Activated CD8-positive, alpha-beta memory T cell treated with anti-CD3 and anti-CD28 coated beads, Interleukin-2, amount 50 U/mL, for 48 hours (primary cell): ENCODE measurements around the gene ELAVL2.

Experiments used
- DNase-seq: peaks from one replicate; pipeline ENCODE4 v3.0.0-alpha.2; 2020

Gene ELAVL2

DNA sequence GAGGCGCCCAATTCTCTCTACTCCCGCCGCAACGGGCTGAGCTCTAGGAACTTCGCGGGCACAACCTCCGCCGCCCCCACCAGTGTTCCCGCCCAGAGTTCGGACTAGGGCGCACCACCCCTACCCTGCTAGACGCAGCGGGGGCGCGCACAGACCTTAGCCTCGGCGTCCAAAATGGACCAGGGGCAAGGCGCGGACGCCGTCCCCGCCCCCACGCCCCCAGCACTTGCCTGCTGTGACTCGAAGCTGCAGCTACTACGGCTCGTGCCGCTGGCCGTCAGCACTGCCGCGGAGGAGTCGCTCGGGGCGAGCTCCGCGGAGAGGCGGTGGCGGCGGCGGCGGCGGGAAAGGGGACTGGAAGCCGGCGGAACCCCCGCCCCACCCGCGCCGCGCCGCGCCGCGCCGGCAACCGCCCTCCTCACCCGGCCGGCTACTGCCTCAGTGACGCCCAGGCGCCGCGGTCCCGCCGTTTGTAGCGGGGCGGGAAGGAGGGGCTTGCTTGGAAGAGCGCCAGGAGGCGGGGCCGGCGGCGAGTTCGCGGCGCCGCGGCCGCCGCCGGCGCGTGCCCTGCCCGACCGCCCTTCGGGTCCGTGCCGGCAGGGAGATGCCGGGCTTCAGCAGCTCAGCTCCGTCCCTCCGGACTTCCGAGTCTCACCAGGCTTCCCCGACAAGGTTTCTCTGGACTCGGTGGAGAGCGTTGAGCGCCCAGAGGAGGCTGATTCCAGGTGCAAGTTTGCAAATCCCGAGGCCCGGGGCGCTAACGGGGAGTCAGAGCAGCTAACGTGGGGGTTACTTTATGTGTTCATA, 4.5 kb downstream of the ELAVL2 start:
- peak; percentile 46 for DNase-seq

DNA sequence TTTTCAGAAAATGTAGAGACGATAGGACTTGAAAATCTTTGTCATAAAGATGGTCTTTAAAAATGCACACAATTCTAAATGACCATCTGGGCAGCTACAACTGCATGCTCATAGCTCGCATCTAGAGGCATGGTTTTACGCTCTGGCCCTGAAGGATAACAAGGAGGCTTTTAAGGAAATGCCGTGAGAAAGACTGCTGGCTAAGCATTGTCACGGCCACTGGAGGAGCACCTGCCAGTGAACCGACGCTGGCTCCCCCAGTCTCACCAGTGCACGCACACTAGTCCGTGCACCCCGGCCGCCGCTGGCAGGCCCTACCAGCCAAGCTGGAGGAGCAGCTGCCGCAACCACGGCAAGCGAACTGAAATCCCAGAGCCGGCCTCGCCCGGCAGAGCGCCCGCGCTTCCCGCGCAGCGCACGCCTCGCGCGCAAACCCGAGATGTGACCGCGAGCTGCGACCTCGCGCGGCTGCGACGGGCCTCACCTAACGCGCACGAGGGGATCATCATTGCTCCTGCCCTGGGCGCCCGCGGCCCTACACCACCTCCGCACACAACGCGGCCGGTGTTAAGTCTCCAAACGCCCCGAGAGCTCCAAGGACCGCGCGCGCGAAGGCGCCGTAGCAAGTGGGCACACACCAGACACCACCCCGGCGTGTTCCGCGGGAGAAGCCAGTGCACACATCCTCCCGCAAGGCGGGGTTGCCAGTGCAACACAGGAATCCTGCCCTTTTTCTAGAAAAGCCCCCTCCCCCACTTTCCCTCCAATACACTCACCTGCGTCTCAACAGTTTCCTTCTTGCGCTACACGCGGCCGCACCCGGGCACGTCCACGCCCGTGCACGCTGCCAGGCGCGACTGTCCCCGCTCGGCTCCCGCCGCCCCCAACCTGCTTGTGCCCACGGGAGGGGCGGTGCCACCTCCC, 5.3 kb downstream of the ELAVL2 start:
- no peak for DNase-seq

DNA sequence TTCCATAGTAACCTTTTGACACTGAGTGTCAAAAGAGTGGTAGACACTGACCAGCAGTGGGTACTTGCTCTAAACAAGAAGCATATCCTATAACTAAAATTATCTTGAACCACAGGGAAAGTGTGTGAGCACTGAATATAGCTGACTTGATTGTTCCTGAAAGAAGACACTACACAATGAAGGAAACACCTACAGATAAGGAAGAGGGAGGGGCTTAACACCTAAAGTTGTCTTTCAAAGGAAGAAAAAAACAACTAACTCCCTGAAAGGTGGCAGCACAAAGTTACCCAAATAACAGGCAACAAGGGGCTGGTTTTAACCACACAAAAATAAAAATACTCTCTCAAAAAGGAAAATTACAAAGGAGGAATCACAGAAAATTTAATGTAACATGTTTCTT, 6.6 kb downstream of the ELAVL2 start:
- no peak for DNase-seq

DNA sequence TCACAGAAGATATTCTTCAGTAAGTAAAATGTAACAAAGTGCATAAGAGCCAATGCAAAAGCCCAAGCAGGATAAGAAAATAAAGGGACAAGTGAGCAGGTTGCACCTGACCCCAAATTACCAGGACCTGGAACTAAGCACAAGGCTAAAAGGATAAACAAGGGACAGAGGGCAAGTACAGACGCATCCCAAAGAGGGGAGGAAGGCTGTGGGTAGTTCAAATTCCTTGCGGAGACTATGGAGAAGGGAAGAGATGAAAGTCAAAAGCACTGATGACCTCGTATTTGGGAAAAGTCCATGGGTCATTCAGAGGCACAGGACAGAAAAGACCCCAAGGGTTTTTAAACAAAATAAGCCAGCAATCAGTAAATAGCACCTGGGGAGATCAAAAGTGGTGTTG, 11.8 kb downstream of the ELAVL2 start:
- no peak for DNase-seq

DNA sequence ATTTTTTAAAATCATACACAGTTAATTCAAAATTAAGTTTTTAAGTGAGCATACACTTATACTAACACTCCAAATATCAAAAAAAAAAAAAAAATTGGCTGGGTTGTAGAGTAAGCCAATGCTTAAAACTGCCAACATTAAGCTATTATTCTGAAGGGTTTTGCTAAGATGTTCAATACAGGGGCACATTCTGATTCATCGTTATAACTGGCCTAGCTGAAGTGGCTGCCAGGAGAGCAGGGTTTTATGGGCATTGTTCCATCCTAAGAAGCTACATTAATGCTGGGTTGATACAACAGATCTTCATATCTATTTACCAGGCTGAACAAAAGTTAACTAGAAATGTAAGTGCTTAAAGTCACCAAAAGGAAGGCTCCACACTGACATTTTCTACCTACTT, 13.4 kb downstream of the ELAVL2 start:
- no peak for DNase-seq

DNA sequence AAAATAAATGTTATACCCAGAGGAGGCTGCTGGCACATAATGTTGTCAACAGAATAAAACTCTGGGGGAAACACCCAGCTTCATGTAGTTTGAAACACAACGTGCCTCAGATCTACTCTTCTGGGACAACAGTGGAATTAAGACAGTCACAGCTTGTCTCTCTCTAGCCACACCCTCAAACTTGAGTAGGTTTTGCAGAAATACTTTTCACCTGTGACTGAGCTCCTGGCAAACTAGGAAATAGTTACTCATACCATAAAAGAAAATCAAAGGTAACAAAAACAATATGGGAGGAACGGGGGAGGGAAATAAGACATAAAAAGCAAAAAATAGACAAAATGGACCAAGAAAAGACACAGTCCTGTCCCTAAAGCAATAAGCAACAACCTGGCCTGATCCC, 14.4 kb downstream of the ELAVL2 start:
- no peak for DNase-seq

DNA sequence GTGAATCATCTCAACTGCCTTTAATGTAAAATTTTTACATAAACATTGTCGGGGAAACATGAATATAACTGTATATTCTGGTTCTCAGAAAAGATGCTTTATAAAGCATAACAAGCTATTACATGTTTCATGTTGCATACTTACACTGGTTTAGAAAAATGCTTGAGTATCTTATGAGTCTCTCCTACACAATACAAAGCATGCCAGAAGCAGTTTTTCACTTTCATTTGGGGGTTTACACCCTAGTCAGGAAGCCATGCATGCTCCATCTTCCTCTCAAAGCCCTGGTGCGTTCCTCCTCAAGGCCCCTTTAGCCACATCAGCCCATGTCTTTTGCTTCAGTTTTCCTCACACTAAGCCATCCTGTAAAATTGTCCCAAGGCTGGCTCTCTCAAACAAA, 22.8 kb downstream of the ELAVL2 start:
- DNase-seq: no peak

DNA sequence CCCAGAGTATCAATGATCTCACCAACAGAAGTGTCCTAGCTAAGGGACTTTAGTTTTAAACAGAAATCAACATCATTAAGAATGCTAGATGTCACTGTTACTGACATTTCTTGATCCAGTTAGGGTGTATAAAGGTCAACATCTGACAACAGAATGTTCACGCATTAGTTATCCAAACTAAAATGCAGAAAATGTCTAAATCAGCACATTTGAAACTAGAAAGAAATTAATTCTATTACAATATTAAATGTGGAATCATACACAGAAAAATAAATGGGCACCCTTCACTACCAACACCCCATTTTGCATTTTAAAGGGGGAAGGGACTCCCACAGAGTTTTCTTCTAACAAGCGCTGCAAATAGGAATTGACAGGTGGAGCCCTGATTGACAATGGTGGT, 24.5 kb downstream of the ELAVL2 start:
- DNase-seq: no peak

DNA sequence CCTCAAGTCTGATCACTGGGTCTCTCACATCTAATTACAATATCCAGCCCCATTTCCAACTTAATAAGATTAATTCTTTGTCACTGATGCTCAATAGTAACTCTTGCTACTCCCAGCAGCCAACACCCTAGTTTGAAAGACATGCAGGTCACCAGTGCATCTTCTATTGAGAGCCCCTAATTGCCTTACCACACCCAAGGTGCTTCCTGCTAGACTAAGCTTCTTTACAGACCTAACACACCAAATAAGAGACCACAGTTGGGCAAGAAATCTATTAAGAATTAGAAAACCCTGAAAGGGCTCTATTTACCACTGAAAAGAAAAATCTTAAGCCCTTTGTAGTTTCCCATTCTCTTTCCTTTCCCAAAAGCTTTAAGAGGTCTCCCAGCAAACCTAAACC, 26.5 kb downstream of the ELAVL2 start:
- no peak for DNase-seq

DNA sequence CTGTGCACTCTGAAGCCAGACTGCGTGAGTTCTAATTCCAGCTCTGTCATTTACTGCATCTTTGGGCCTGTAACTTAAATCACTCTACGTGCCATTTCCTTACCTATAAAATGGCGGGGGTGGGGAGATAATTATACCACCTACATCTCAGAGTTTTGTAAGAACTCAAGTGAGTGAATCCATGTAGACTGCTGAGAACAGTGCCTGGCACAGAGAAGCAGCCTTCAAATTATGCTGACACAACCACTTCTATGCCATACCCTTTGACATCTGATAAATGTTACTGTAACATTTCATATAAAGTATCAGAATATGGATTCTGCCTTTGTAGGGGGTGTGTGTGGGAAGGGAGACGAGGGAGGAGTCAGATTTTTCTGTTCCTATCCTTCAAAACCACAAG, 27.7 kb downstream of the ELAVL2 start:
- no peak for DNase-seq

DNA sequence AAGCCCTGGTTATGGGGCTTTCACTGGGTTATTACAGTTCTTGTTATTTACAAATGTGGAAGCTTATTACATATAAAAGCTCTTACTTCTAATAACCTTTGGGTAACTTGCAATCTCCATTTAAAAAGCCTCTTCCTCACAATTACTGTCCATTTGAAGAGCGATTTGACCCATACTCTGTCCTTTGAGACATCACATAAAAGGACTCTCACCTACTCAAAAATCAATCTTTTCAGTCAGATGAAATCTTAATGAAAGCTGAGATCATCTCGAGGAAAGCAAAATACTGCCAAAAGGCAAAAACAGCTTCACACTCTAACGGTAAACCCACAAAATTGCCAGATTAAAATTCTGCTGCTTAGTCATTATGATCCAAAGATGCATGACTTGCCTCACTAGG, 29.8 kb downstream of the ELAVL2 start:
- no peak for DNase-seq

DNA sequence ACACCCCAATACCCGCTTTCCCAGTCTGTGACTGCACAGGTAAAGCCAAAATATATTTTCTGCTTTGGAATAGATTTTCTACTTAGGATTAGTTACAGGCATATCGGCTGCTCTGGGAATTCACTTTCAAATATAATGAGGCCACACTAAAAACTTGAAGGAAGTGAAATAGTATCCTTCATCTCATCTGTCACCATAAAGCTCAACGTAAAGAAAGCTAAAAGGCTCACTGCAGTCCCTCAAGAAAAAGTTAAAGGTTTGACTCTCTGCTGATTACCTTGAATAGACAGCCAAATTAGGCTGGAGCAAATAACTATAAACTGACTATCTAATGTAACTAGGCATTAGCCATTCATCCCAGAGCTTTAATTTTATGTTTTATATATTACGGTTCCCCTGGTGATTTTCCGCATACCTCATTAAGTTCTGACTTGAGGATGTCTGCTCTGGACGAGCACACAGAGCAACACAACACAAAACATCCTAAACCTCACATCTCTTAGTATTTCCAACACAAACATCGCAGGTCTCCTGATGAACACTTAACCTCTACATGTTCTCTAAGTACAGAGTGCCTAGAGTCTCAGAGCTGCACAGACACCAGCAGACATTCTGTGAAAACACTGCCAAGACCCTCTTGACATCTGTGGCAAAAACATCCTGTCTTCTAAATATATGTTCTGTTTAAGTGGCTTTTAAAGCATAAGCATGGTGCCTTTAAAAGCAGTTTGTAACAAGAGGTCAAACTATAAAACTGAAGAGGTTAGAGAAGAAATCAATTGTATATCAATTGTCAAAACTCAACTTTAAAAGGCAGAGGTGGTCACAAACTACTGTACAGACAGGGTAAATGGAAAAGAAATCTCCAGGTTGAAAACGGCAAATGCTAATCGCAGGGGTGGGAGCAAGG, 35.4 kb downstream of the ELAVL2 start:
- no peak for DNase-seq

DNA sequence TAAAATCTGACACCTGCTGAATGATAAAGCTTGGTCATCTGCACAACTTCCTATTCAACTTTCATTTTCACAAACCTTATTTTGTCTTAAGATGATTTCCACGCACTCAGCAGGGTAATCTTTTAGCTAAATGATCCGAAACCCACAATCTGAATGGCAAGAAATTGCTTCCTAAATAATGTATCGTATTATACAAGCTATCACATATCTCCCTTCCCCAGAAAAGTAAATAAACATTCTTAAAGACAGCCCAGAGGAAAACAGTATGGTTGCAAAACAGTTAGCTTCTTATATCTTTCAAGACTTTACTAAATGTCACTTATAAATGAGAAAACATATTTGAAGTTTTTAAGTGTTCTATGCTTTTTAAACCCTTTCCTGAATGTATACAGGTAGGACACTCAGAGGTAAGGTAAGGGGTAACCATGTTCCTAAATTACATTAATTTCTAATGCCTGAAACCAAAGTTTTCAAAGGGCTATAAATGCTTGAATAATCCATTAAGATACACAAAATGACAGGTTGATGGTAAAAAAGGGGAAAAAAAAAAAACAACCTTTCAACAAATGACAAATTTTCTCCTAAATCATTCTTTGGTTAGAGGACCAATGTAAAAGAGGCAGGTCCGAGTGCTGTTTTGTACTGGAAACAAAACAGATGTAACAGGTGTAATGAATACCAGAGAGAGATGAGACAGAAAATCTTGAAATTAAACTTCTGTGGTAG, 36.3 kb downstream of the ELAVL2 start:
- no peak for DNase-seq

DNA sequence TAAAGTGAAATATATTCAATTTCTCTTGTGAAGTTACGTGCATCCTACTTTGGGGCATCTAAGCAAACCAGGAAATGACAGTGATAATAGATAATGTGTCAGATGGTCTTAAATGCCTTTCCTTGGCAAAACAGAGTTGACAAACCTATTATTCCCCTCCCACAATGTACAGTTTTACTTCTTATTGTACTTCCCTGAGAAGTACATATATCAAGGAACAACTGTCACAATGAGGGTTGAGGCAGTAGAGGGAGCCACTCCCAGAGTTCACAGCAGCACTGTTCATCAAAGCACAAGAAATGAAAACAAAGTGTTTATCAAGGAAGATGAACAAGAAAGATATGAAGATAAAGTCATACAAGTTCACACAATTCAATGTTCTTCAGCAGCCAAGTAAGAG, 41.1 kb downstream of the ELAVL2 start:
- no peak for DNase-seq

DNA sequence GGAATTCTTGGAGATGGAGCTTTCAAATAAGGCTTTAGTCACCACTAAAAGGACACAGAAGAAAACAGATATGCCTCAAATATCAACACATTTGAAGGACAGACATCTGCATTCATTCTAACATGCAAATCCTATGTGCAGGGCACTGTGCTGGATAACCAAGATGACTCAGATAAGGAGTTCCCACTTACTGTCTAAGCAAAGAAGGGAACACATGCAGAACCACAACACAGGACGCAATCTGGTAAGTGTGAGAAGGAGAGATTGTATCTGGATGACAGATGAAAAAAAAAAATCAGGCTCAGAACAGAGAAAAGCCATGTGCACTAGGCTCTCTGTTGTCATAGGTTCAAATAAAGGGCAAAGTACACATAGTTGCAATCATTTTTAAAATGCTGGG, 42.5 kb downstream of the ELAVL2 start:
- DNase-seq: no peak

DNA sequence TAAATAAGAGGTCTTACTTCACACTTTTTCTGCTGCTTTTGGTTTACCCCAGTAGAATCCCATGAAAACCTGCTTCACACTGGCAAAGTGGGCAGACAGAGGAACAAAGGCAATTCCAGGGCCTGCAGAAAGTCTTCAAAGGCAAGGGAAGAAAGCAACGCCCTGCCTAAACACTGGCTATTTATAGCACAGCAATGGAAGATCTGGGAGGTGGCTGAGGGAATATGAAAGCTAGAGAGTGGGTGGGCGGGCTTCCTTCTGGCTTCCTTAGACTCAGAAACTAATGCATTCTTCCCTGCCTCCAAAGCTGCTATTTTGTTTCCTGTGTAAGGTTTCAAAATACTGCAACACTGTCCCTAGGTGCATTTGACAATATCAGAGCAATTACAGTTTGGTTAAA, 46.8 kb downstream of the ELAVL2 start:
- no peak for DNase-seq

DNA sequence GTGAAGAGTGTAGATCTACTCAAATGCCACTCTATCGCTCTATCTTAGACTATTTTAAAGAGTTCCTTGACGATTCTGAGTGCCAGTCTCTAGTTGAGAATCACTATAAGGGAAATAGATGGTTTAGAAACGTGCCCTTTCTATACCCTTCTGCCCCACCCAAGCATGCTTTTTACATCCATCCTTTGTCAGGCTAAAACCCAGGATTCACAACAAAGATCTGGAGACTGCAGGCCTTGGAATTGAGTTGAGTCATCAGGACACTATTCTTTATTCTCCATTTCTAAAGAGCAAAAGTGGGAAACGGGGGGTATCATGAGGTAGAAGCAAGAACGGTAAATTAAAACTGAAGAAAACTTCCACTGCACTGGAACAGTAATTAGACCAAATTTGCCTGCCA, 48.7 kb downstream of the ELAVL2 start:
- no peak for DNase-seq

DNA sequence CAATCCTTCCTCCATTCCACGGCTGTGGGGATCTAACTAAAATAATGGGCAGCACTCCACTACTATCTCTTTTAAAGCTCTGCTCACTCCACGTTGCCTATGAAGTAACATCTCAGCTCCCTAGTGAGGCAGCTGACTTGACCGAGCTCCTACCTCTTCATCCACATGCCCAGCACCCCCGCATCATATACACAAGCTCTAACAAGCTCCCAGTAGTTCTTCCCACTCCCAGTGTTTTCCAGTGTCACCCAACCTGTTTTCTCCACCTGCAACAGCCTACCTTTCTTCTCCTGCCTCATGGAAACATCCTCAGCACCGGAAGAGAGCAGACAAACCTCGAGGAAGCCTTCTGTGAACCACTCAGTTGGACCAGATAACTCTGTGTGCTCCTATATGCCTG, 50.5 kb downstream of the ELAVL2 start:
- no peak for DNase-seq

DNA sequence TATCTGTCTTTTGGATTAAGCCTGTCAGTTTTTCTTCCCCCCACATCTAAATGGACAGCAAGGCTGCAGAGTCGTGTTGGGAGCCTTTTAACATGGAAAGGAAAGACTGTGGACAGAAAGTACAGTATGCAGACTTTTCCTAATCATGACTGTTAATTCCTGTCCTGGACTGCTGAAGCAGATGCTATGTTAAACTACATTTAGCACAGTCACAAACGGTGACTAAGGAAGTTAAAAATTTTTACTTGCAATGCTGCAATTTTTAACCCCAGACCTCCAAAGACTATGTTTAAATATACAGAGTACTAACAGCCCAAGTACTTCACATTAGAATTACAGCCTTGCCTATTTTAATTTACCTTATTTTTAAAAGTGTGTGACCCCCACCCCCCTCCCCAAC, 51.8 kb downstream of the ELAVL2 start:
- DNase-seq: no peak

DNA sequence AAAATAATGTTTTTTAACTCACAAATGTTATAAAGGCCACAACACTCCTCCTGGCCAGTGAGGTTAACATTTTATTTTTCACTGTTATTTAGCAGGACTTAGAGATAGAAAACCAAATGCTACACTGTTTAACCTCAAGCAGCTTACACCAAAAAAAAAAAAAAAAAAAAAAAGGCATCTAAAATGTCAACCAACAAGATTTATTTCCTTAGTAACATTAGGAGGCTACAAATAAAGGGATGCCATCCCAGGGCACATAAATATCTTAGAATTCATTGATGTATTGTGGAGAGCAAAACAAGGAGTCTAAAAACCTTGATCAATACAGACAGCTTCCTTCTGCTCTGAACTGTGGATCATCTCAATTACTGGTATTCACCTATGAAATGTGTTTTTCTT, 53.7 kb downstream of the ELAVL2 start:
- no peak for DNase-seq

DNA sequence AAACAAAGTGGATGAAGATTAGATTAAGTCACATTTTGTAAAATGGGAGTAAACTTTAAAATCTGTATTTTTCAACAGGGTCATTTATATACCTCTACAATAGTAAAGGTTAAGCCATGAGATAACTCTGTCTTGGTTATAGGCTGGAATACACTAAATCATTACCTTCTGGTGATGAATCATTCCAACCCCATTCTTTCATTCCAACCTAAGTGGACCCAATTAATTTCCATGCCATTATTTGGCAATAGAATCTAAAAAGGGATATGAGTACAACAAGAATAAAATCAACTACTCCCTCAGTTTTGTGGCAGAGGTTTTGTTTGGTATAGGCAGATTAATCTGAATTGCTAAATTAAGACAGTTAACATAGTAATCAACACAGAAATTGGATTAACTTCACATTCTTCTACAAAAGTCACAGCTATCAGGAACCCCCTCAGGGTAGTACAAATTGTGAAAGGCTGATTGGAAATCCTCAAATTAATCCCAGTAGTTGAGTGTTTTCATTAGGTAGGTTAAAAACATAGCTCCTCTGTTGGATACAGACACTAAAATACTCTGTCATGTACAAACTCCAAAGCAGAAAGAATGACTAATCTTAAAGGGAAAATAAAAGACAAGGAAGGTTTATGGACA, 54.2 kb downstream of the ELAVL2 start:
- no peak for DNase-seq
